ENCODE measurements around the gene TMEM135.

The TMEM135 gene

DNA sequence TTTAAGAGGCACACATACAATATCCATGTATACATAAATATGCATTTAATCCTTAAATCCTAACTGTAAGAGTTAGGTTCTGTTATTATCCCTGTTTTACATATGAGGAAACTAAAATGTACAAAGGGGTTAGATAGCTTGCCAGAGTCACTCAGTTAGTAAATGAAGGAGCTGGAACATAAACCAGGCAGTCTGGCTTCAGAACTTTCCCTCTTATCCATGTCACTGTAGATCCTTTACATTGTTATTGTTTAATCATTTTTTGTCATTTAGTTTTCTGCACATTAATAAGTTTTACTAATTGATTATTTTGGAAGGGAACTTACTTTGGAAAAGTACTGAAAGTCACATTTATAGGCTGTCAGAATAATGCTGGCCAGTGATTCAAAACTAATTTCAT, 282.4 kb downstream of the TMEM135 start:
- H3K4me3 ChIP-seq (ENCODE audit: low read depth, low read length) = no peak overlapping the region
- TF ChIP-seq, protein P1, sequence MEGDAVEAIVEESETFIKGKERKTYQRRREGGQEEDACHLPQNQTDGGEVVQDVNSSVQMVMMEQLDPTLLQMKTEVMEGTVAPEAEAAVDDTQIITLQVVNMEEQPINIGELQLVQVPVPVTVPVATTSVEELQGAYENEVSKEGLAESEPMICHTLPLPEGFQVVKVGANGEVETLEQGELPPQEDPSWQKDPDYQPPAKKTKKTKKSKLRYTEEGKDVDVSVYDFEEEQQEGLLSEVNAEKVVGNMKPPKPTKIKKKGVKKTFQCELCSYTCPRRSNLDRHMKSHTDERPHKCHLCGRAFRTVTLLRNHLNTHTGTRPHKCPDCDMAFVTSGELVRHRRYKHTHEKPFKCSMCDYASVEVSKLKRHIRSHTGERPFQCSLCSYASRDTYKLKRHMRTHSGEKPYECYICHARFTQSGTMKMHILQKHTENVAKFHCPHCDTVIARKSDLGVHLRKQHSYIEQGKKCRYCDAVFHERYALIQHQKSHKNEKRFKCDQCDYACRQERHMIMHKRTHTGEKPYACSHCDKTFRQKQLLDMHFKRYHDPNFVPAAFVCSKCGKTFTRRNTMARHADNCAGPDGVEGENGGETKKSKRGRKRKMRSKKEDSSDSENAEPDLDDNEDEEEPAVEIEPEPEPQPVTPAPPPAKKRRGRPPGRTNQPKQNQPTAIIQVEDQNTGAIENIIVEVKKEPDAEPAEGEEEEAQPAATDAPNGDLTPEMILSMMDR (IDR thresholded peaks at IDR 0.05; ENCODE audit: low read depth, low read length) = no peak
- no peak for DNase-seq (ENCODE audit: low read depth, low spot score)
- in situ Hi-C loops (cut with HindIII; ENCODE audit: low sequenced_read_pairs) = no loop called here

- no peak for DNase-seq (ENCODE audit: low read depth, low spot score)
- no peak overlapping the region for H3K4me3 ChIP-seq (ENCODE audit: low read depth, low read length)
- TF ChIP-seq, protein P1 (IDR thresholded peaks at IDR 0.05; ENCODE audit: low read depth, low read length) = no peak
- in situ Hi-C loops (cut with HindIII; ENCODE audit: low sequenced_read_pairs) = no loop called here
These were observed 284.8 kb downstream of the TMEM135 start for GRCh38 chr11:87322568-87322967.

- no peak overlapping the region for H3K4me3 ChIP-seq (ENCODE audit: low read depth, low read length)
- TF ChIP-seq, protein P1 (IDR thresholded peaks at IDR 0.05; ENCODE audit: low read depth, low read length) = no peak
- in situ Hi-C loops (cut with HindIII; ENCODE audit: low sequenced_read_pairs) = no loop called here
- no peak for DNase-seq (ENCODE audit: low read depth, low spot score)
These were observed 286.2 kb downstream of the TMEM135 start for GRCh38 chr11:87323899-87324298.

GRCh38 chr11:87324817-87325489, 287.2 kb downstream of the TMEM135 start:
- in situ Hi-C loops (cut with HindIII; ENCODE audit: low sequenced_read_pairs) = no loop called here
- no peak for DNase-seq (ENCODE audit: low read depth, low spot score)
- TF ChIP-seq, protein P1 (IDR thresholded peaks at IDR 0.05; ENCODE audit: low read depth, low read length) = no peak
- H3K4me3 ChIP-seq (ENCODE audit: low read depth, low read length) = no peak overlapping the region

- no peak overlapping the region for H3K4me3 ChIP-seq (ENCODE audit: low read depth, low read length)
- DNase-seq (ENCODE audit: low read depth, low spot score) = no peak
- in situ Hi-C loops (cut with HindIII; ENCODE audit: low sequenced_read_pairs) = no loop called here
- TF ChIP-seq, protein P1 (IDR thresholded peaks at IDR 0.05; ENCODE audit: low read depth, low read length) = no peak
These were observed 287.7 kb downstream of the TMEM135 start for GRCh38 chr11:87325490-87325872.

DNA sequence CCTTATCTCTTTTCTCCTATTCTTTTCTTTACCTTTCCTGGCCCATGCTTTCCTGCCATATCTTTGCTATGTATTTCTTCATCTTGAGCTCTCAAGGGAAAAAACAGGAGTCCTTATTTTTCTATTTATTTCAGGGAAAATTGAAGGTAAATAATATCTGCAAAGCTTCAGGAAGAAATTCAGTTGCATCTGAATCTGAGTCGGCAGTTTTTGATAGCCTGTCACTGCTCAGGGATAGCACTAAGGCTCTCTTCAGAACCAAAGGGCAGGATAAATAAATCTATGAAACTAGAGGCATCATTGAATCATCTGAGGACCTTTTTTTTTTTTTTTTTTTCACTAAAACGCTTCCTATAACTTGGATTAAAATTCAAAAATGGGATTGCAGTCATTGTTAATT, 288.9 kb downstream of the TMEM135 start:
- in situ Hi-C loops (cut with HindIII; ENCODE audit: low sequenced_read_pairs) = no loop called here
- no peak for DNase-seq (ENCODE audit: low read depth, low spot score)
- TF ChIP-seq, protein P1 (IDR thresholded peaks at IDR 0.05; ENCODE audit: low read depth, low read length) = no peak
- no peak overlapping the region for H3K4me3 ChIP-seq (ENCODE audit: low read depth, low read length)
